ENCODE measurements around the gene THADA.

THADA gene

DNA sequence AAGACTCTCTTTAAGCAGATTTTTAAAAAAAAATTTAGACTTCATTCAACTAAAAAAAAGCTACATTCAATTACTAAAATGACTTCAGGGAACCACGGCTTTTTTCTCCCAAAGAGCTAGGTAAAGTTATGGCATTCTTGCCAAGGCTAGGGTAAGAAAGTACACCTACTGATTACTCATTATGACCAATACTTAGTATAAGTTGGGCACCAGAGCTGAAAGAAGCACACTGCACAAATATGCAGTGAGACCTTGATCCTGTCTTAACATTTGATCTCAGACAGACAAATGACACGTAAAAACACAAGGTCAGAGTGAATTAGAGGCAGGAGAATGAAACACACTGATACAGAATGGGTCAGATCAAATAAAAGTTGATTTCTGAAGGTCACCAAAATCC, 88.7 kb downstream of the THADA start:
- no peak for DNase-seq

DNA sequence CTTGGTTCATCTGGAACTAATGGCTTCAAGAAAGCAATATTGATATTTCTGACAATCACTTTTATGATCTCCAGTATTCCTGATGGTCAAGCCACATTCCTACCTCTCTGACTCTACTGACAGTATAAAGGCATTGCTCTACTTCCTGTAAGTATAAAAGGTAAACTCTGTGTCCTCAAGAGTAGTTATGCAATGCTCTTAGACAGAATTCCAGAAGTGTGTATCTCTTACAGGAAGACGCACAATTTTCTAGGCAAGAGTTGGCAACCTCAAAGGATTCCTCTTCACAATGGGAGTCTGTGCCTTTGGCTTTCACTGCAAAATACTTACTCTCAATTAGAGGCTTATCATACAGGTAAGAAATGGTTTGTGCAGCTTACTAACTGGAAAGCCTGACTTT, 100.1 kb downstream of the THADA start:
- DNase-seq, result no peak

DNA sequence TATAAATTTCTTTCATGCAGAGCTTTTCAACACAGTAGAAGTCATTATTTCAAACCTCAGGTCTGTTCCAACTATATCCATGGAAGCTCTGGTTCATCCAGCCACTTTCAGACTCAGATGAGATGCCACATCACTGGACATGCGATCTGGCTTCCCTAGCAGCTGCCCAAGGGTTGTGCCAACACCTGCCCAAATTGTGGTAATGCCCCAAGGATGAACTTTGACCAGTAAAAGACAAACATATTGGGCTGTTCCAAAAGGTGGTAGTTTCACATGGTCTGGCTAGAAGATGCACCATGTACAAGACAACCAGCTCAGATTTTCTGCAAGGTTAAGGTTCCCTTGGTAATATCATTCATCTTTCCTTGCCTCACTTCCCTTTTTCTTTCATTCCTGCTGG, 101.9 kb downstream of the THADA start:
- DNase-seq, result no peak

DNA sequence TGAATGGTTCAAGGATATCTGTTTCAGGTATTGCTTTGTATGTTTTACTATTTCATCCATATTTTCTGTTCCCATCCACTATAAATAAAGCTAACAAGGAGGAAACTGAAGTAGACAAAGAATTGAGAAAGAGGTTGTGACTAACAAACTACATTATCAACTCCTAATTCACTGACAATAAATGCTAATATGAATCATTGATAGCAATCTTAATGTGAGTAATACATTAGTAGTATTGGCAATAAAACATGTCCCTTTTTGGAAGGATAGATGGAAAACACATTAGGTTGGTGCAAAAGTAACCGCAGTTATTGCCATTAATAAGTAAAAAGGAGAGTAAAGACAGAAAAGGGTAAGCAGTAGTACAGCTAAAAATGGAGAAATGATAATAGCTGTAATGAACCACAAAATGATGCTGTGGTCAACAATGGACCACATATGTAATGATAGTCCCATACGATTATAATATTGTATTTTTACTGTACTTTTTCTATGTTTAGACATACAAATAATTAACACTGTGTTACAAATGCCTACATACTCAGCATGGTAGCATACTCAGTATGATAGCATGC, 104.7 kb downstream of the THADA start:
- DNase-seq, result no peak

DNA sequence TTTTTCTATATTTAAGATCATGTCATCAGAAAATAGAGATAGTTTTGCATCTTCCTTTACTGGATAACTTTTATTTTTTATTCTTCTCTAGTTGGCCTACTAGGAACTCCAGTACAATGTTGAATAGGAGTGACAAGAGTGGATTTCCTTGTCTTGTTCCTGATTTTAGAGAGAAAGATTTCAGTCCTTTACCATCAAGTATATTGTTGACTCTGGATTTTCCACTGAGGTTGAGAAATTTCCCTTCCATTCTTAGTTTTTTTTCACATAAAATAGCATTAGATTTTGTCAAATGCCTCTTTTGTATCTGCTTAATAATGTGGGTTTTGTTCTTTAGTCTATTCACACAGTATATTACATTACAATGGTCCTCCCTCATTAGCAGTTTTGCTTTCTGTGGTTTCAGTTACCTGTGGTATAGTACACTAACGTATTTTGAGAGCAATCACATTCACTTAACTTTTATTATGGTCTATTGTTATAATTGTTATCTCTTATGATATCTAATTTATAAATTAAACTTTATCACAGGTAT, 105.5 kb downstream of the THADA start:
- DNase-seq, result no peak

DNA sequence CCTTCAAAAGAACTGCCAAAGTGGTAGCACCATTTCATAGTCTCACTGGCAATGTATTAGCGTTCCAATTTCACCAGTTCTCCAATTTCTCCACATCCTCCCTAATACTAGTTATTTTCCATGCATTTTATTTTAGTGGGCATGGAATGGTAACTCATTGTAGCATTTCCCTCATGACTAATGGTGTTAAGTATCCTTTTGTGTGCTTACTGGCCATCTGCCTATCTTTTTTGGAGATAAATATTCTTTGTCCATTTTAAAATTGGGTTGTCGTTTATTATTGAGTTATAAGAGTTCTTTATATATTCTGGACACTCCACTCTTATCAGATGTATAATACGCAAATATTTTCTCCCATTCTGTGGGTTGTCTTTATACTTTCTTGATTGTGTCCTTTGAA, 107.1 kb downstream of the THADA start:
- no peak for DNase-seq

DNA sequence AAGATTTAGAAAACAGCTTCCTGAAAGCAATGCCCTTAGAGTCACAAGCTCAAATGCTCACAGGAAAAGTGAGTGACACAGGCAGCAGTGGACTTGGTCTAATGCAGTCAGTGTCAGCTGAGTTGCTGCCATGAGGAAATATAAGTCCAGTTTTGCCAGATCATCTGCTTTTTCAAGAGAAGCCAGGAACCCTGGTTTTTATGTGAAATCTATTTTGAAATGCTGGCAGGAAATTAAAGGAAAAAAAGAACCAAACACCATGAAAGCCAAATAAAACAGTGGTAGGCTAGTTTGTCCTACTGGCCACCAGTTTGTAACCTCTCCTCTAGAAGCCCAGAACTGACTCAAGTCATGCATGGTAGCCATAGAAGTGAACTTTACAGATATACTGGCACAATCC, 109.2 kb downstream of the THADA start:
- DNase-seq, result no peak

DNA sequence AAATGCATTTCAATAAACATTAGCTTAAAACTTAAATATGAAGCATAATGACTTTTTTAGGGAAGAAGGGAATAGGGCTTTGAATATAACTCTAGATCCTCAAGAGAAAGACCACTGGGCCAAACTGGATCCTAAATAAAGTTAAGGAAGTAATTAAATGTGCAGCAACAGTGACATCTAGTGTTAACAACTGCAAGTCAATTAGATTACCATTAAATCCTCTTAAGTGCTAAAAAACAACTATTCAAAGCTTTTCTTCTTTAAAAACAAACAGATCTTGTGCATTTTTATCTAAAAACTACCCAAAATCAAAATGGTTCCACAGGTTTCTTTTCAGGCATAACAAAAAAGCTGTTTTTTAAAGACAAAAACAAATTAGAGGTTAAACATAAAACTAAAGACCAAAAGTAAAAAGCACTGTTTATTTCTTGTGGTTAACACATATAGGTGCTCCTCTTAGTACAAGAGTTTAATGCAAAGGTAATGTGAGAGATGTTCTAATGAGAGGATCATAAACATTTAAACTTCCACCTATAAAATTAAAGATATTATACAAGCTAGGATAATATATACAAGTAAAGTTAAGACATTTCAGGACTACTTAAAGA, 111.4 kb downstream of the THADA start:
- no peak for DNase-seq

DNA sequence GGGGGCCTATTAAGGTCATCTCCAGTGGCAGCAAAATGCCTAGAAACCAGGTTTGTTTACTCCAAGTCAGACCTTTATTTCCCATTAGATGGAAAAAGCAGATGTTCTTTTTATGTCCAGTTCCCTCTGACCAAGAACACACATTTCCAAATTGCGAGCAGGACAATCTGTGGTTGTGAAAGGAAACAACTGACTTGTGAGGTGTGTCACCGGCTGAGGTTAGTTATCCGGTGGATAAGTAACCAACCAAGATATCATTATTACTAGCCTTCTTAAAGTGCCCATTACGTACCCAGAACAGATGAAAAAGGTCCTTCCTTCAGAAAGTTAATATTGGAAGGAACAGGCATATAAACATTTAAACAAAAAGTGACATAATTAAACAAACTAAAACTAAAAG, 112.9 kb downstream of the THADA start:
- no peak for DNase-seq

DNA sequence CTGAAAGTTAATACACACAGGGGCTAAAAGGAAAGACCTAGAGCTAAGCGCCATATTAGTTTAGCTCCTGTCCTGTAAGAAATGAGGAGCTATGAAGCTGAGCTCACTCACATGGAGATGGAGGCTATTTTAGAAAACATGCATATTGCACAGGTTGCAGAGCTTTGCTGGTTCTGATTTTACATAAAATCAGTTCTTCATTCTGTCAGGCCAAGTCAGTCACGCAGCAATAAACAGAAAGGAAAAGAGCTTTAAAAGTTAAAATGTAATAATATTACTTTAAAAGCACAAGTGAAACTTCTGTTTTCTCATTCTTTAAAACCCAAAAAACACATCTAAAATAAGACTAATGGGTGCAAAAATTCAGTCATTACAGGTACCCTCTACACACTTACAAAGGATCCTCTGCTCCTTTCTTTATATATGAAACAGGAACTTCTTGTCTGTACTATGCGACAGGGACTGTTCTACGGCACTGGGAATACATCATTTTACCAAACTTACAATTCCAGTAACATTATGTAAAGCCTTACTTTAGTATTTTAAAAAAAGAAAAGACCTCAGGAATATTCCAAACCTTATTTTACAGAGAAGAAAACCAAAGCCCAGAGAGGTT, 113.8 kb downstream of the THADA start:
- no peak for DNase-seq

DNA sequence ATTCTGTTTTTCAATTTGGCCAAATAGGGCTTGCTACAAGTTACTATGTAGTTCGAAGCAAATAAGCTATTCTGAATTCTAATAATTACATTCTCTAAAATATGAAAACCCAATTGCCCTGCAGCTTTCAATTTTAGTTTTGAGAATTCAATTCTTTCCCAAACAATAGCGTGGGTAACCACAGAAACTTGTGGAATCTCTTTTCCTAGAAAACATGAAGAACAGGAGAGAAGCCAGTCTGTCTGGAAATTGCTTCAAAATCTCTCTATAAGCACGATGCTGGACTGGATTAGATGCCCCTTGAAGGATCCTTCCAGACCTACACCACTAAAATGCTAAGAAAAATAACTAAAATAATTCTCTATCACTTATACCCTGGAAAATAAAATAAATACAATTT, 115.0 kb downstream of the THADA start:
- no peak for DNase-seq

DNA sequence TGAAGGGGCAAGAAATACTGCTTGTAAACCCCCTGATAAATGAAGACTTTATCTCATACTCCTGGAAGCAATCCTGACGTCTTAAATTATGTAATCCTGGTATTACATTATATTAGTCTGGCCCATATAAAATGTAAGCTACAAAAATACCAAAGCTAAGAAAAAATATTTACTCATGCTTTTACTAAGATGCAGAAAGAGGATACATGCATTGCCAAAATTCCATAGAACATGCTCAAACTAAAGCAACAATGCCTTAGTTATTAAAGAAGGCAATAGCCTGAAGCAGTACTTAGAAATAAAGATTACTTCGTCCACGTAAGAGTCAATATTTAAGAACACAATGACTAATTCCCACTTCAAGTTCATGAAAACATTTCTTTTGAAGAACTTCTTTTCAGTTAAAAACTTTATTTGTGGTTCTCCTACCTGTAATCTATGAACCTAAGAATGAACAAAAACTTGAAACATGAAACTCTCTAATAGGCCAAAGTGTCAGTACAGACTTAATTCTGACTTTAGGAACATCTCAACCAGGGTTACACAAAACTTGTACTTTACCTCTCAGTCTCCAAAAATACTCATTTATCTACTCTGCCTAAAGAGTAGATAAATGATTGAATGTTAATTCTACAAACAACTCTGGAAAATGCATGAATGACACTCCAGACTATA, 117.3 kb downstream of the THADA start:
- no peak for DNase-seq

DNA sequence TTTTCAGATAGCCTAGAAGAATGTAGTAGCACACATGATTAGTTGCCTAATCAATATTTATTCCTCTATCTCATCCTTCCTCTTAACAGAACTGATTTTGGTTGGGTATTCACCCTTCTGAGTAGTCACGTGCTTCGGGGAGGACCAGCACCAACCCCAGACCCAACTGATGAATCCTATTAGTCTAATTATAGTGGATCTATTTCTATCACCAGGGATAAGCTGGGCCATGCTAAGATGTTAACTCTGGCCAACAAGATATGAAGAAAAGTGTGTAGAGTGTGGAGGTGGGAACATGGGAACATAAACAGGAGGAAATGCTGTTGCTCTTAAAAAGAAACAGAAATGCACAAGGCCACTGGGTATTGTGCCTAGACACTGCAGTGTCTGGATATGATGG, 119.9 kb downstream of the THADA start:
- DNase-seq, result no peak

DNA sequence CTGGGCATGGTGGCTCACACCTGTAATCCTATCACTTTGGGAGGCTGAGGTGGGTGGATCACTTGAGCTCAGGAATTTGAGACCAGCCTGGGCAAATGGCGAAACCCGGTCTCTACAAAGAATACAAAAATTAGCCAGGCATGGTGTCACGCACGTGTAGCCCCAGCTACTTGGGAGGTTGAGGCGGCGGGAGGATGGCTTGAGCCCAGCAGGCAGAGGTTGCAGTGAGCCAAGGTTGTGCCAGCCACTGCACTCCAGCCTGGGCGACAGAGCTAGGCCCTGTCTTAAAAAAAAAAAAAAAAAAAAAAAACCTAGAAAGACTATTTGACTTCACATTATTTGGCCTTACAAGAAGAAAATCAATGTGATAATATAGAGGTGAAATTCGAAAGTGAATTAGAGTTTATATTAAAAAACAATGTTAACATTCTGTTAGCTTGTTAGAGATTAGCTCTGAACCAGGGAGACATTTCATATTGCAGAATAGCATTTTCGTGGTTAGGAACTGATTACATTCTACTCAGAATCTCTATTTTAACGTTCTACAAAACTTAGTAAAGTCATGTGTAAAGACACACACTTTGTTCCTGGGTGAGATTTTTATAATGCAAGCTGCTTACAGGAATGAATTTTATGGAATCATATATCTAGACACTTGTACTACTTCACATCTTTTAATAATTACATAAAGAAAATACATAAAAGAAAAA, 120.5 kb downstream of the THADA start:
- no peak for DNase-seq

DNA sequence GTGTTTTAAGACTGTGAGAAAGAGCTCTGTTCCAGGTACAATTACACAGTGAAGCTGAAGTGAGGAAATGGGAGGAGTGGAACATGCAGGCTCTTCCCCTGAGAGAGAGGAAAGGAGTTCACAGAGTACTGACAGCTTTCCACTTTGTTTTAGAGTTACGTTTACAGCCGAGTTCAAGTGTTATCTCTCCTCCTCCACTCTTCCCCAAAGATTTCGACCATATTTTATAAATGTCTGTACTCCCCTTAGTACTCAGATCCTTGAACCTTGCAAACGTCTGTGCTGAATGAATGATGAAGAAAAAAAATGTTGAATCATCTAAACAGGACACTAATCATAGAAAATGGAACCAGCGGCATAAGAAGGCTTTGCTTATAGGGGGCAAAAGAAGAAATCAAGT, 121.6 kb downstream of the THADA start:
- DNase-seq, result no peak

DNA sequence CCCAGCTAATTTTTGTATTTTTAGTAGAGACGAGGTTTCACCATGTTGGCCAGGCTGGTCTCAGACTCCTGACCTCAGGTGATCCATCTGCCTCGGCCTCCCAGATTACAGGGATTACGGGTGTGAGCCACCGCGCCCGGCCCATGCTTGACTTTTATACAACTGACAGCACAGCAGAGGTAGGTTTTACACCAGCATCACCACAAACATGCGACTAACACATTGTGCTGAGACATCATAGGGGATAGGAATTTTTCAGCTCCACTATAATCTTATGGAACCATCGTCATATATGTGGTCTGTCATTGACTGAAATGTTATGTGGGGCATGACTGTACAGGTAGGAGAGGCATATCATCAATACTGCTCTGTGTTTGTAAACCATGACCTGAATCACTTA, 122.1 kb downstream of the THADA start:
- no peak for DNase-seq

DNA sequence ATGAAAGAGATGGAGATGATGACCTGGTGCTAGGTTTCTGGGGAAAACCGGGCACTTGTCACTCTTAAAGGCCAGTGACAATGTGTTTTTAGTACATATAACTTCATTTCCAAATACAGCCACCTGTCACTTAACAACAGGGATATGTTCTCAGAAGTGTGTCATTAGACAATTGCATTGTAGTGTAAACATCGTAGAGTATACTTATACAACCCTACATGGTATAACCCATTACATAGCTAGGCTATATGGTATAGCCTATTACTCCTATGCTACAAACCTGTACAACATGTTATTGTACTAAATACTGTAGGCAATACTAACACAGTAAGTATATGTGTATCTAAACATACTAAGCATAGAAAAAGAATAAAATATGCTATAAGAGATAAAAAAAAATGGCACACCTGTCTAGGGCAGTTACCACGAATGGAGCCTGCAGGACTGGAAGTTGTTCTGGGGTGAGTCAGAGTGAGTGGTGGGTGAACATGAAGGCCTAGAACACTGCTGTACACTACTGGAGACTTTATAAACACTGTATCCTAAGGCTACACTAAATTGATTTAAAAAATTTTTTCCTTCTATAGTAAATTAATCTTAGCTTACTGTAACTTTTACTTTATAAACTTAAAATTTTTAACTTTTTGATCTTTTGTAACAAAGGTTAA, 123.2 kb downstream of the THADA start:
- DNase-seq, result no peak

DNA sequence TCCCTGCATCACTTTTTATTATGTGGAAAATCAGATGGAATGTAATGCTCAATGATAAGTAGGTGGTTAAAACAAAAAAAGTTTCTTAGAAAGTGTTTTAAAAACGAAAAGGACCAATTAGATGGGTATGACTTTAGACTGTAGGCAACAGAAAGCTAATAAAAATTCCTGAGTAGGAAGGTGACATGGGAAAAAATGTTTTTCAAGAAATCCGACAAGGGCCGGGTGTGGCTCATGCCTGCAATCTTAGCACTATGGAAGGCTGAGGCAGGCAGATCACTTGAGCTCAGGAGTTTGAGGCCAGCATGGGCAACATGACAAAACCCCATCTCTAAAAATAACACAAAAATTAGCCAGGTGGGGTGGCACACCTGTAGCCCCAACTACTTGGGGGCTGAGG, 126.1 kb downstream of the THADA start:
- DNase-seq, result no peak

DNA sequence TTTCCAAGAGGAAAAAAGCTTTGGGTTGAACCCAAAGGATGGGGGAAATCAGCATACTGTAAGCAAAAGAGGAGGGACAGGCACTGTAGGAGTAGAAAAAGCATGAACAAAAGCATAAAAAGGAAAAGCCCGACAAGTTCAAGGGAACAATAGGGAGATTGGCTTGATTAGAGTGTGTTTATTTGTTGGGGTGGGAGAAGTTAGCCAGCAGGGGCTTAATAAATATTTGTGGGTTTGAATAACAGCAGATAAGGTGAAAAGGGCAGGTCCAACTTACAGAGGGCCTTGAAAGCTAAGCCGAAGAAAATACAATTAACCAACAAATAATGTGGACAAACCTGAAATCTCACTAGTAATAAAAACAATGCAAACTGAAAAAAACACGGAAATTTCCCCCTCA, 126.7 kb downstream of the THADA start:
- no peak for DNase-seq

DNA sequence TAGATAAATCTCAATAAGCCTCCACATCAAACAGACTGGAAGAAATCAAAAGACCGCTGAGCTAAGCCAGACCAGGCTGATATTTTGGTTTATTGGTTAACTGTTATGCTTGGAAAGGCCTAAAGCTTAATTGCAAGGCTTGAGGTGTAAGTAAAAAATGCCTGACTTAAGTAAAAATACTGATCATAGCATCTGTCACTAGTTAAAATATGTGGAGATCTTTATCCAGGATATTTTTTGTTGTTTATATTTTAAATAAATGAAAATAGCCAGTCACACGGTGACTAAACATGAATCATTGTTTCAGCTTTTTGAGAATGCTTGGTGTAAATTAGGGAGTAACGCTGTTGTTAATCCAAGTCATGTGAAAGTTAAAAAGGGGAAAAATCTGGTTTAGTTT, 127.9 kb downstream of the THADA start:
- no peak for DNase-seq

DNA sequence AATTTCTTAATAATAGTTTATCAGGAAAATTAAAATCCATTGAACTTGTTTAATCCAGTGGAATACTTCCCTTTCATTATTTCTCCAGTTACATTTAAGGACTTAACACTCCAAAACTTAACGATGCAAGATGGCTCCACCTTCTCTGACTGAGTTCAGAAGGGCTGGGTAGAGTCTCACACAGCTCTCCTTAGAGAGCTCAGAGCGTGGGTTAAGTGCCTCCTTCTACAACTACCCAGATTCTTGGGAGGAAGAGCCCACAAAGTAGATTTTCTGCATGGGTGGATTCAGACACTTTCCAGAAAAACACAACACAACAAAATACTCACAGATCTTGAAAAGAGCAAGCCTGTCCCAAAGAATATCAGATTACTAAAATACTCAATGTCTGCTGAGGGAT, 130.6 kb downstream of the THADA start:
- DNase-seq, result no peak

DNA sequence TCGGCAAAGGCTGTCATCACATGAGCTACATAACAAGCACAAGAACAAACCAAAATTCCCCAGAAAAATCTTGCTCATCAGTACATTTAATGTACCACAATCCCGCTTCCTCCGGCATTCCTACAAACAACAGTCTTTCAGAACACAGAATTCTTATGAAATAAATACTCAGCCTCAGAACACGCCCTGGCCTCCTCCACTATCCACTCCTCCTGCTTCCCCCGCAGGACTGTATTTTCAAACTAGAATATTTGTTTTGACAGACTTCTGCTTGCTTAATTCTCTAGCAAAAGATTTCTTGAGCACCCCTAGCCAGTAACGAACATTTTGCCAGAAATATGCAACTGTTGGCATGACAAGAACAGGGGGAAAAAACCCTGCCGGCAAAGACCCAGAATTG, 131.2 kb downstream of the THADA start:
- no peak for DNase-seq
